CD4-positive, alpha-beta T cell treated with Interleukin-2 at 100 ng/mL for 4 hours (primary cell): ENCODE data around the gene TOX2.

Experiments used
- DNase-seq: peaks from one replicate; pipeline ENCODE4 v3.0.0-alpha.2; 2020; ENCODE audit warnings: low spot score

Gene TOX2

DNA sequence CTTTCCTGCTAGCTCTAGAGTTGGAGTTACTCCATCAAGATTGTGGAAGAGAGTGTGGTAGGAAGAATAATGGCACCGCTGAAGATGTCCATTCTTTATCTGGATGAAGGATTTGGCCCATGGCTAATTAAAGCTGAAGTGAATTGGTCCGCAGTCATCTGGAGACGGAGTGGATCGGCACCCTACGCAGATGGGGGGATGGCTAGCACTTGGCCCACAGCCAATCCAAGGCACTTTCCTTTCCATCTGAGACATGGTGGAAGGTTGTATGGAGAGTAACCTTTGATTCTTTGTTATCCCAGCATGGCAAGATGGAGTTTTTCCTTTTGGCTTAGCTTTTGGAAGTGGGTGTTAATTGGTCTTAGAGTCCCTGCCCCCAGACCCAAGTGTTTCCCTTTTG is 184.0 kb downstream of the TOX2 start:
- DNase-seq, result no peak

DNA sequence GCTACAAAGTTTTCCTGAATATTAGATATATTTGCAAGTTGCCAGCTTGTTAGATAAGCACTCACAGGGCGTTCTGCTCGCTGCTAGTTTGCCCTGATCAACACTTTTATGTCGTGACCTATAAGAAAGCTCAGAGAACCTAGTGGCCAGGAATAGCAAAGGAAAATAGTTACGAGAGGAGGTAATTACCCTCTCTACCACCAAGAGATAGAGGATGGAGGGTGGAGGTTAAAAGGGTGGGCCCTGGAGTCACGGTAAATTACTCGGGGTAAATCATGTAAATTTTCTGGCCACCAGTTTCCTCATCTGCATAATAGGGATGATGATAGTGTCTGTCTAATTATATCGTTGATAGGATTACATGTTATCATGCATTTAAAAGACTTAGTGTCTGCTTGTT is 185.2 kb downstream of the TOX2 start:
- DNase-seq, result no peak

DNA sequence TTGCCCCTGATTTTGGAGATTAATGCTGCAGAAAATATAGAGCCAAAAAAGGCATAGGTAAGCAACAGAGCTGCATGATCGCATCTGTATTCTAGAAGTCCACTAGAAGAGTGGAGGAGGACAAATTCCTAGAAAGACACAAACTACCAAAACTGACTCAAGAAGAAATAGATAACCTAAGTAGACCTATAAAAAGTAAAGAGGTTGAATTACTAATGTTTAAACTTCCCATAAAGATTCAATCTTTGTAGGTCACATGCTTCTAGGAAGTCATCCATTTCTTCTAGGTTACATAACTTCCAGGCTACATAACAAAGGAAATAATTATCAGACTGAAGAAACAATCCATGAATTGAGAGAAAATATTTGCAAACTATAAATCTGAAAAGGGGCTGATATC is 187.9 kb downstream of the TOX2 start:
- no peak for DNase-seq

DNA sequence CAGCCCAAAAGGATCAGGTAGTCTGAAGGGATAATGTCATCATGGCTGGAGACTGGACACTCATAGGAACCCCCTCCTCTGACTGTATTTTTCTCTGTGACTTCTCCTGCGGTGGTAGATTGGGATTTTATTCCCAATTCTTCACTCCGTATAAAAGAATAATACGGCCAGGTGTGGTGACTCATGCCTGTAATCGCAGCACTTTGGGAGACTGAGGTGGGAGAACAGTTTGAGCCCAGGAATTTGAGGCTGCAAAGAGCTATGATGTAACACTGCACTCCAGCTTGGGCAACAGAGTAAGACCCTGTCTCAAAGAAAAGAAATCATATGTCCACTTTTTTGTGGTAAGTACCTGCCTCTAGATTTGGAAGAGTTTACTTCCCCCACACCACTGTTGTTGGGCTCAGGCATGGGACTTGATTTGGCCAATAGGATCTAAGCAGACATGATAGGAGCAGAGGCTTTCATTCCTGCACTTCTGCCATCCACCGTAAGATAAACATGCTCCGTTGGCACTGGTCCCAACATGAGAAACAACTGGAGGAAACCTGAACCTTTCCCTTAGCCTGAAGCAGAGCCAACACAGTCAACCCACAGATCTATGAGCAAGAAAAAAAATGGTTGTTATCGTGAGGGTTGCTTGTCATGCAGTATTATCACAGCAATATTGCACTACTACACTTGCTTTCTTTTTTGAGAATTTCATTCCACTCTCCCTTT is 190.3 kb downstream of the TOX2 start:
- DNase-seq, result no peak

DNA sequence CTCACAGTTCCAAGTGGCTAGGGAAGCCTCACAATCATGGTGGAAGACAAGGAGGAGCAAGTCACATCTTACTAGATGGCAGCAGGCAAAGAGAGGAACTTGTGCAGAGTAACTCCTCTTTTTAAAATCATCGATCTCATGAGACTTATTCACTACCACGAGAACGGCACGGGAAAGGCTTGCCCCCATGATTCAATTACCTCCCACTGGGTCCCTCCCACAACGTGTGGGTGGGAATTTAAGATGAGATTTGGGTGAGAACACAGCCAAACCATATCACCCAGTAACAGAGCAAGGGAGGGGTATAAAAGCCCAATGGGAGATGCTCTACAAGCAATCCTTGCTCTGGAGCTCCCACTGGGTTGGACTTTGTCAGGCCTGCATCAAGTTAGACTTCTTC is 192.0 kb downstream of the TOX2 start:
- no peak for DNase-seq

DNA sequence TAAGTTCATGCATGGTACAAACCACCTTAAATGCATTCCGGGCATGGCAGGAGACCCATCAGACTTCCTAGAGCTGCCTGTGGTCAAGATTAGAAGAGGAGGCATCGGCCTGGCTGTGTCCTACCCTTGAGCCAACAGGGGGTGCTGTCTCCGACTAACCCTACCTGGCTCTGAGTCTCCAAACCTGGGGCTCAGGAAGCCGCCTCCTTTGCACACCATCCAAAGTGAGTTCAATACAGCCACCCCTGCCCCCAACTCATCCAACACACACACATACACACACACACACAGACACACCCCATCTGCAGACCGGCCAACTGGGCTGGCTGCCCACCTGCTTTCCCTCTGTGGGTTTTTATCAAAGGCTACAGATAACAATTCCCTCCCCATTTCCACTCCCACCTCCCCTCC is 195.3 kb downstream of the TOX2 start:
- DNase-seq, result no peak

DNA sequence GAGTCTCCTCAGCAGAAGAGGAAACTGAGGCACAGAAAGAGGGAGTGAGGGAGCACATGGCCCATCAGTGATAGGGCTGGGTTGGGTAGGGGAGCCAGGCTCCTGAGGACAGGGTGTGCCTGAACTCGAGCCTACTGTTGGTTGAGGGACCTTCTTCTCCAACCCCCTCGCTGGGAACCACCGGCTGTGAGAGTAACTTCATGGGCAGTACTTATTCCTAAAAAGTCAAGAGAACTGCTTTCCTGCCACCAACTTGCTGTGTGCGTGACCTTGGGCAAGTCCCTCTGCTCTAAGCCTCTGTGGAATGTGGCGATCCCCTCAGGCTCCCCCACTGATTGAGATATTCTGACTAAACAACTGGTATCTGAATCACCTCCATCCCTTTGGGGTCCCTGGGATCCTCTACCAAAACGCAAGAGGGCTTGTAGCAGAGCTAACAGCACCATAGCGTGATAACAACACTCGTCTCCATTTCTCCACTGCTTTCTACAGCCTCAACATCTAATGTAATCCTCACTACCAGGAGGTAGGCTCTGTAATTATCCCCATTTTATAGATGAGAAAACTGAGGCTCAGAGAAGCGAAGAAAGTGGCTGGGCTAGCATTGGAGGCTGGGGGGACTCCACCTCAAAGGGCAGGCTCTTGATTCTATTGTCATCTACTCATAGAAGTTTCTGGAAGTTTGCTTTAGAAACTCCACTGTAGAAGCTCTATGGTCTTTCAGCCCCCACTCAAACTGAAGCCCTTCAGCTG is 196.3 kb downstream of the TOX2 start:
- DNase-seq, result no peak

DNA sequence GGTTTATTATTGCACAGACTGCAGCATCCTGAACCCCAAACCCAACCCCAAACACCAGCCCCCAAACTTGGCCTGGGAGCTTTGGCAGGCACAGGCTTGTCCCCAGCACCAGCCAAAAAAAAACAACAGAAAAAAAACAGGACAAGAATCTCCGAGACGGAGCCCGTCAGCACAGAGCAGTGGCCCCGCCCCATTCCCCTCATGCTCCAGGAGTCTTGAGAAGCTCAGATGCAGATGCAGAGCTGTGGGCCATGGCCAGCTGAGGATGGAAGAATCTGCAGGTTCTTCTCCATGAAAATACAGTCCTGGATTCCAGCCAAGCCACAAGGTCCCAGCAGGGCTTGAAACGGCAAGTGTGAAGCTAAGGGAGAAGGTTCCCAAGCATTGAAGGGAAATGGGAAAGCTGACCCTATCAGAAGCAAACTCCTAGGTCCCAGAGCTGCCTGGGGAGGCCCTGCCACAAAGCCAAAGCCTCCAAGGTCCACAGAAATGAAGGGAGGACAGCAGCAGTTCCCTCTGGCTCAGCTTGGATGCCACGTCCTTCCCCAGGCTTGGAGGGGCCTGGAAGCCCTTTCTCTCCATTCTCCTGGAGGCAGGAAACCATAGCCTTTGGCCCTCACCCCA is 197.2 kb downstream of the TOX2 start:
- DNase-seq, result no peak

DNA sequence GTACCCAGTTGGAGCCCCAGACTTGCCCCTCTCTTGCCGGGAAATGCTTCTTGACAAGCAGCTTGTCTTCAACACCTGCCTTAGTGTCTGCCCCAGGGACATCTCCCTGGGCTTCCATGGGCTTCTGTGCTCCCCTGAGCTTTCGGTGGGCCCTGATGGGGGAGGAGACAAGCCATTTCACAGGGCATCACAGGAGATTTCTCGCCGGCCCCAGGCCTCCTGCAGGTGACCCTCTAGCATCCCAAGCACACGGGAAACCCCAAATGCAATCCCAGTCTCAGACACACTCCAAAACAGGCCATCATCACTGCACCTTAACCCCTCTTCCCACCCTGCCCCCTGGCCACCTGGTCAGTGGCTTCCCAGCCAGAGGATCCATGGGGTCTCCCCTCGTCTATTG is 197.8 kb downstream of the TOX2 start:
- no peak for DNase-seq

DNA sequence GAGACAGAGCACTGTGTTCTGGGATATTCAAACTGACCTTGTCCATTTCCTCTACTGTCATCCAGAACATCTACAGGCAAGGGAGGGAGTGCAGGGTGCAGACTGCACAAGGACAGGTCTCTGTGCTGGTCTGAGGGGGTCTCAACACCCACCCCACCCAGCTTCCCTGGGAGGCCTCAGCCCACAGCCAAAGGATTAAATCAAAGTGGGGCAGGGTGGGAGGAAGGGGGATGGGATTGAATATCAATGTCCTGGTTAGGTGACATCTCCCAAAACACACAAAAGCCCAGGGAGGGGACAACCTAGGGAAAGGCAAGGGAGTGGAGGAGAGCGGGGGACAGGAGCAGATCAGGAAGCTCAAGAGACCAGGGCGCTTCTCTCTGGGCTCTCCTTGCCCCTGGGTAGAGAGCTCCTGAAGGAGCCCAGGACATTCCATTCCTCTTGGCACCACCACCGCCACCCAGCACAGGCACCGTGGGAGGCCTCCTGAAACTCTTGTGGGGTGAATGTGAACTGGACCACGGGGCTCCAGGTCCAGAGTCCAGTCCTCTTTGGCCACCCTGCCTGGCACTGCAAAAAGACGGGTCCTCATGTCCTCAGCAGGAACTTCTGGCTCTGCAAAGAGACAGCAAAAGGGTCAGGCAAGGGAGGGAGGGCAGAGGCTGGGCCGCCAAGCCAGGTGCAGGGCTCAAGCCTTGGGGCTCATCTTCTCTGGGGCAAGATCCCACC is 198.4 kb downstream of the TOX2 start:
- DNase-seq, result no peak

DNA sequence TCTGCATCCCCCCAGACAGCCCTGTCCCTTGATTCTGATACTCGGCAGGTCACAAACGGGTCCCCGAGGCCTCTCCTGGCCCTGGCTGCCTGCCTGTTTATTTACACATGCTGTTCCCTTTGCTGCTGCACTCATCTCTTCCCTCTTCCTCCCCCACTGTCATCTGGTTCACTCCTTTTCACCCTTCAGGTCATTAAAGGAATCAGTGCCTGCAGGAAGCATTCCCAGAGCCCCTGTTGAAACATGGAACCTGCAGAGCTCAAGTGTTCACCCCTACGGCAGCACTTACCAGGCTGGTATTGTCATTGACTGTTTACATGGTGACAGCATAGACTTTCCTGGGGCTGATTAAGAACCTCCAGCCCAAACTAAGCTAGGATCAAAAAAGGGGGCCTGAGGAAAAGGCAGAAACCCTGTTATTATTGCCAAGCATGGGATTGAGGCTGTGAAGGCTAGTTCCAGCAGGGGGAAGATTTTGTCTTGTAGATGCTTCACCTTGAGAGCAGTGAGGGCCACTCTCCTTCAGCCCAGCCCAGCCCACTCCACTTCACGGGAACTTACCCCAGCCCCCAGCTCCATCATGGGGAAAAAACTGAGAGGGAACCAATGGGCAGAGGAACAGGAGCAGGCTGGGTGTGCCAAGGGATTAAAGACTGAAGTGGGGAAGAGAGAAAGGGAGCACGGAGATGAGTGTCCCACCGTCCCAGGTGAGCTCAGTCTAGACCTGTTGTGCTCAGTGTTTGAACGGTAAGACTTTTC is 199.1 kb downstream of the TOX2 start:
- DNase-seq, result no peak

DNA sequence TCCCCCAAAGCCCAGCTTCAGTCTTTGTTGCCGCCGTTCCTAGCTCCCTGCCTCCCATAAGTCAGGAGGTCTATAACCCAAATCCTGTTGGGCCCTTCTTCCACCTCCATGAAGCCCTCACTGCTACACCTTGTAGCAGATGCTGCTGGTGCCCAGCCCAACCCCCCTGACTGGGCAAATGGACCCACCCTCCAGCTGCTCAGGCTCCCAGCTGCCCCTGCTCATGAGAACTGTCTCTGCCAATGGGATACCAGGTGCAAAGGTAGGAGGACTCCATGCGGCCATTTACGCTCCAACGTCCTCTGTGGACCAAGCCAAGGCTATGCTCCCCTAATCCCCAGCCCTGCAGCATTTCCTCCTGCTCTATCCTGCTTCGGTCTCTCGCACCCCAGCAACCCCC is 200.5 kb downstream of the TOX2 start:
- no peak for DNase-seq

DNA sequence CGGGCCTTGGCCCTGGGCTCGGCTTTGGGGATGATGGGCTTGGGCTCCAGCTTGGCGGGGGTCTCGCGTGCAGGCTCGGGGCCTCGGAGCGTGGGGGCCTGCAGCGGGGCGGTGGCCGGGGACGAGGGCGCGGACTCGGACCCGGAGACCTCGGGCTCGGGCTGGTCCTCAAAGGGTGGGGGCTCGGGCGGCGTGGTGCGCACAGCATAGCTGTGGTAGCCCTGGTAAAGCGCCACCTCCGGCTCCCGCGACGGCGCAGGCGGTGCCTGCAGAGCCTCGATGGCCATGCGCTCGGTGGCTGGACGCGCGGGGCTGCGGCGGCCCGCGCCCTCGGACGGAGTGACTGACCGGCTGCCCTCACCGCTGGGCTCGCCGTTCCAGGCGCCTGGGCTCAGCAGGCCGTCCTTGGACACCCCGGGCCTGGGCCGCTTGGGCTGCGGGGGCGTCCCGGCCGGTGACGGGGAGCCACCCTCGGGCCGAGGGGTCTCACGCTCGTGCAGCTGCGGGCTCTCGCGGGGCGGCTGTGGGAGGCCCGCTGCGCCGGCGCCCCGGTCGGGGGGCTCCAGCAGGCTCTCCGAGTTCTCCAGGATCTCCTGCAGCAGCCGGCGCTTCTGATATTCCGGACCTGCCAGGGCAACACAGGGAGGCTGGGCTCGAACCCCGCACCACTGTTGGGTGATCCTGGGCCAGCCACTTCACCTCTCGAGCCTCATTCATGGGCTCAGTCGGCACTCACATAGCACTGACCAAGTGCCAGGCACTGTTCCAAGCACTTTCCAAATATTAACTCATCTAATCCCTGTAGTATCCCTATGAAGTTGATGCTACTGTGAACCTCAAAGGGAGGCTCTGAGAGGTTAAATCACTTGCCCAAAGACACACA is 201.4 kb downstream of the TOX2 start:
- no peak for DNase-seq

DNA sequence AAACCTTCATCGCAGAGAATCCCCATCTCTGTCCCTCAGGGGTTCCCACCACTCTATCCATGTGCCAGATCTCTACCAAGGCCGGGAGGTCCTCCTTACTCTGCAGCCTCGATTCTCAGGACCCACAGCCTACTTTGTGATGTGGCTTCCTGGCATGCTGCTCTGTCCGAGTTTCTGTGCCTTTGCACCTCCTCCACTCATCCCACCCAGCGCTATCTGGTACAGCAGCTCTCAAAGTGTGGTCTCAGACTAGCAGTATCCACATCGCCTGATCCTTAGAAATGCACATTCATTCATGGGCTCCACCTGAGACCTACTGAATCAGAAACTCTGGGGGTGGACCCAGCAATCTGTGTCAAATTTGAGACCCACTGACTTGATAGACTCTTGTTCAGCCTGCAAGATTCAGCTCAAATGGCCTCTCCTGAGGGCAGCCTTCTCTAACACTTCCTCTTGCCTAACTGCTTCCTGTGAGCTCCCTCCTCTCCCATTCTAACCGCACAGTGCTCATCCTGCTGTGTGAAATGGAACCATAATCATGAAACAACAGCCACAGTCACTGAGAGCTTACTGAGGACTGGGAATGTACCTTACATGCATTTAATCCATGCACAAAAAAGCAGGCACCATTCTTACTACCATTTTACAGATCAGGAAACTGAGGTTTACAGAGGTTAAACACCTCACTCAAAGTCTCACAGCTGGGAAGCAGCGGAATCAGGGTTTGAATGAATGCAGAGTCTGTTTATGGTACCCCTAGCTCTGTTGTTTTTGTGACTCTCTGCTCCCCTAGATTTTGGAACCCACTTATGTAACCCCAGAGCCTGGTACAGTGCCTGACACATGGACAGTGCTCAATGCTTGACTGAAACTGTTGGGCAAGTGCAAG is 202.9 kb downstream of the TOX2 start:
- no peak for DNase-seq

DNA sequence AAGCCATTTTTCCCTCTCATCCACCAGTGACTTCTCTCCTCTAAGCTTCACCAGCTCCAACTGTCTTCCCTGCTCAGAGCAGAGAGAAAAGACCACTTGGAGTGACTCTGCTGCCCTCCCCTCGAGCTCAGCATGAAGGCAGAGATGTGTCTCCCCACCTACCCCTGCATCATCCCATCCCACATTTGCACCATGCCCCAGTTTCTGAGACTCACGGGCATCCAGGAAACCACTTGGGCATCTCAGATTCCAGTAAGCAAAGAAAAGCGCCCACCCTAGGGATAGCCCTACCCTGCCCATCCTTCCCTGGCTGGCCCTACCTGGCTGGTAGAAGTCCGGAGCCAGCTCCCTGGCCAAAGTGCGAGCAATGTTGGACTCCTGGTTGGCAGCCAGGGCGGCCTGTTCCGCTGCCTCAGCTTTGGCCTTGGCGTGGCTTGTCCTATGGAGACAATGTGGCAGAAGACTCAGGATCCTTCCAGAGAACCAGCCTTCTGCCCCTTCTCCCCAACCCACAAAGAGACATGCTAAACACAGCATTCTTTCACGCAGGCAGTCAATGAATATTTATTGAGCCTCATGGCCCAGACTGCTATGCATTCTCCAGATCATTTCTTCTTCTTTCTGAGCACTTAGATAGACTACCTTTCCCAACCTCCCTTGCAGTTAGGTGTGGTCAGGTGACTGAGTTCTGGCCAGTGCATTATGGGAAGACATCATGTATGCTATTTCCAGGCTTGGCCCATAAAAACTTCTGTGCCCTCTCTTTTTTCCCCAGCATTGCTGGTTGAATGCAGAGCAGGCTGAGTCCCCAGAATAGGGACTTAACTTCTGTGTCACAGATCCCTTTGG is 203.8 kb downstream of the TOX2 start:
- DNase-seq, result no peak
